ENCODE results near the gene ADIPOR2. TPM values are rescaled to one million over a fixed set of nuclear protein-coding genes. Genes with fewer than 3 reads are reported as not detected.
A peak's percentile ranks its signal among the peaks of the same experiment; 100 is the strongest.

The ADIPOR2 gene
- total and polyA plus RNA-seq, 3 donors from 2014 or later, result 70.6 to 78.3 (median 75.1) TPM

DNA sequence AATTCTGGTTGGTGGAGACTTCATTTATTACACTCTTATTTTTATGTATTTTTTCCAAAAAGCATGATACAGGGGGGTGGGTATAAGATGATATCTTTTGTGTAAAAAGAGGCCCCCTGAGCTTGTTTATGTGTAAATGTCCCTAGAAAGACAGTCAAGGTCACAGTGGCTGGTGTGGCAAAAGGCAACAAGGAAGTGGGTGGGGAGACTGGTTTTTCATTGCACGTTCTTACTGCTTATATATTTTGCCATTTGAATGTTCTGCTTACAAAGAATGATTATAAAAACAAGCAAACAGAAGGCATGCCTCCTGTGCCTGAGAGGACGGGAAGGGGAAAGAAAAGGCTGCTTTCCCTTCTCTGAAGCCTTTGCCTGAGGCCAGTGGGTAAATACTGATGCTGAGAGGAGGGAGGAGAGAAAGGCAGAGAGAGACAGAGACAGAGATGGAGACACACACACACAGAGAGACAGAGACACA lies 24.1 kb upstream of the ADIPOR2 start:
- TF ChIP-seq POLR2A (IDR thresholded peaks at IDR 0.05), result no peak
- TF ChIP-seq, protein P1, sequence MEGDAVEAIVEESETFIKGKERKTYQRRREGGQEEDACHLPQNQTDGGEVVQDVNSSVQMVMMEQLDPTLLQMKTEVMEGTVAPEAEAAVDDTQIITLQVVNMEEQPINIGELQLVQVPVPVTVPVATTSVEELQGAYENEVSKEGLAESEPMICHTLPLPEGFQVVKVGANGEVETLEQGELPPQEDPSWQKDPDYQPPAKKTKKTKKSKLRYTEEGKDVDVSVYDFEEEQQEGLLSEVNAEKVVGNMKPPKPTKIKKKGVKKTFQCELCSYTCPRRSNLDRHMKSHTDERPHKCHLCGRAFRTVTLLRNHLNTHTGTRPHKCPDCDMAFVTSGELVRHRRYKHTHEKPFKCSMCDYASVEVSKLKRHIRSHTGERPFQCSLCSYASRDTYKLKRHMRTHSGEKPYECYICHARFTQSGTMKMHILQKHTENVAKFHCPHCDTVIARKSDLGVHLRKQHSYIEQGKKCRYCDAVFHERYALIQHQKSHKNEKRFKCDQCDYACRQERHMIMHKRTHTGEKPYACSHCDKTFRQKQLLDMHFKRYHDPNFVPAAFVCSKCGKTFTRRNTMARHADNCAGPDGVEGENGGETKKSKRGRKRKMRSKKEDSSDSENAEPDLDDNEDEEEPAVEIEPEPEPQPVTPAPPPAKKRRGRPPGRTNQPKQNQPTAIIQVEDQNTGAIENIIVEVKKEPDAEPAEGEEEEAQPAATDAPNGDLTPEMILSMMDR (IDR thresholded peaks at IDR 0.05), result no peak
- WGBS, 2 donors, result 20 to 27% methylated on average over 2 of the region's 2 CpGs
- Histone ChIP-seq H3K27ac (peak overlapping the region; percentile 0 to 36), H3K4me3 (no peak overlapping the region), H3K27me3 (no peaks in the 10 kb centered on the region), H3K4me1 (peaks cover 4% of the 10 kb centered on the region), H3K9me3 (no peaks in the 10 kb centered on the region), H3K36me3 (ENCODE audit: low read depth, missing control alignments) (no peaks in the 10 kb centered on the region)
- intact Hi-C loops (cut with DNase I; ENCODE audit: low total_unique reads), result no loop called here
- DNase-seq, result no peak

DNA sequence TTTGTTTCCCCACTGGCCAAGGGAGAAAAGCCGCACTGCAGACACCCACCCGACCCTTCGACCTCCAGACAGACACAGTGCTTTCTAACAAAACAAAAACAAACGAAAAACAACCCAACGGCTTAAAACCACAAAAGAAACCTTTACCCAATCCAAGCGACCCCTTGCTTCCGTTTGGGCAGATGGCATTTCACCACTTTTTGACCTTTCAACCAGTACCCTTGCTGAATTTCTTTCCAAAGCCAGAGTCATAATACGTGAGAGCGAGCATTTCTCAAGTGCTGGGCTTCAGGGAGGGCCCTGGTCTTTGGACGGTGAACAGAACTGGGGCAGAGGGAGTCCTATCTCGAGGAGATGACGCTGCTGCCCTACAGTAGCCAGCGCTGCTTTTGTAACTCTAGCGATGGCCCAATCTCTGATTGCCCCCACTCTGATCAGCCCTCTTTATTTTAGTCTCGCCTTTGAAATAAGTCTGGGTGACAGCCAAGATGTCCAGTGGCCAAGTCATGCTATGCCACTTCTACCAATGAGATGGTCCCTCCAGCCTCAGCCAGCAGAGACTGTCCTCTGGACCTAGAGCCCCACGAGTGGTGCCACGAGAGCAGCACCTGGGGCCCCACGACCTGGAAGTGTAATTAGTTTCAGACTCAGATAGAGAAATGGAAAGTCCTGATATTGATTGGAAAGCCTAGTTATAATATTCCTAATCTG lies 21.9 kb upstream of the ADIPOR2 start:
- H3K36me3 ChIP-seq (ENCODE audit: low read depth, missing control alignments), result no peaks in the 10 kb centered on the region
- no peak overlapping the region for H3K27ac ChIP-seq
- no peak overlapping the region for H3K4me3 ChIP-seq
- H3K4me1 ChIP-seq, result peaks cover 4% of the 10 kb centered on the region
- H3K9me3 ChIP-seq, result no peaks in the 10 kb centered on the region
- no peaks in the 10 kb centered on the region for H3K27me3 ChIP-seq
- no peak for TF ChIP-seq POLR2A (IDR thresholded peaks at IDR 0.05)
- TF ChIP-seq, protein P1 (IDR thresholded peaks at IDR 0.05), result no peak
- intact Hi-C loops (cut with DNase I; ENCODE audit: low total_unique reads), result no loop called here
- DNase-seq, result no peak
- 81 to 84% methylated on average over 18 of the region's 18 CpGs for WGBS, 2 donors

DNA sequence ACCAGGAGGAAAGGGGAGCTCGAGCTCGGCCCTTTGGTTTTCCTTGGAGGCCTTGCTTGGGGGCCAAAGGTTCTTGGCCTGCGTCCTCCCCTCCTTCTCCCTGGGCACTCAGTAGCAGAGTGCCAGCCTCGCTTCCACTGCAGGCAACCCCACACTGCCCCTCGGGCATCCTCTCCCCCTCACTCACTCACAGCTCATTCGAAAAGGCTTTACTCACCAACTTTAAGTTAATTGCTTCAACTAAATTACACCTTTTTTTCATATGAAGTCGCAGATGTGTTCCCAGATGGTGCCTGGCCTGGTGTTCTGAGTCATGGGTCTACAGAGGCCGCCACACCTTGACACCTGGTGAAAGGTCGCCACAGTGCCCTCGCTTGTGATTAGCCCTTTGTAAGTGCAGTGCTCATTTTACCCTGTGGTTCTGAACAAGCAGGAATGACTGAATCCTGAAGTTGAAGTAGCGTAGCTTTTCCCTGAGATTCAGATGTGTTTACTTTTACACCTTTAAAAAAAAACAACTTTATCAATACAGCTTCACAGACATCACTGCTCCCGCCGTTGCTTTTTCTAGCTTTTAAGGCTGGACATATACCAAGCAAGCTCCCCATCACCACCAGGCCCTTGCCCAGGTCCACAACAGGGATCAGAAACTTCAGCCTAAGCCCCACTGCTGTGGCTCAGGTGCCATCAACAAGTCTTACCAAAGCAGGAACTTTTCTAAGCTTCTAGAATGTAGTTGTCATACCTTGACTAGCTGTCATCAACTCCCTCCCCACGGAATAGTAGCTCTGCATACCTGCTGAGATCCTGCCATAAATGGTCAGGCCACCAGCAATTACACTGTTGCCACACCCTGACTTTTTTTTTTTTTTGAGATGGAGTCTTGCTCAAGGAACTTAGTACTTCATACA lies 20.3 kb upstream of the ADIPOR2 start:
- Histone ChIP-seq H3K36me3 (ENCODE audit: low read depth, missing control alignments) (no peaks in the 10 kb centered on the region), H3K27ac (no peak overlapping the region), H3K9me3 (no peaks in the 10 kb centered on the region), H3K4me3 (no peak overlapping the region), H3K4me1 (peaks cover 4% of the 10 kb centered on the region), H3K27me3 (no peaks in the 10 kb centered on the region)
- WGBS, 2 donors, result 80 to 82% methylated on average over 14 of the region's 14 CpGs
- DNase-seq, result no peak
- intact Hi-C loops (cut with DNase I; ENCODE audit: low total_unique reads), result no loop called here
- no peak for TF ChIP-seq POLR2A (IDR thresholded peaks at IDR 0.05)

DNA sequence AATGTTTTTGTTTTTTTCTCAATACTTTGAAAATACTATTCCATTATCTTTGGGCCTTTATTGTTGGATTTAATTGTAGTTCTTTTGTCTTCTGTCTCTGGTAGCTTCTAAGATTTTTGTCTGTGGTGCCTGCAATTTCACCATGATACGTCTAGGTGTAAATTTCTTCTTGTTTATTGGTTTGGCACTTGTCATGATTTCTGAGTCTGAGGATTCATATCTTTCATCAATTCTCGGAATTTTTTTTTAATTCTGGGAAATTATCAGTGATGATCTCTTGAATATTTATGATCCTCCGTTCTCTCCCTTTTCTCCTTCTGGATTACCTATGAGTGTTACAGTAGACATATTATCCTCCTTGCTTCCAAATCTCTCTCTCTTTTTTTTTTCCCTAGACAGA lies 14.8 kb upstream of the ADIPOR2 start:
- no peak for DNase-seq
- H3K27ac ChIP-seq, result no peak overlapping the region
- no peaks in the 10 kb centered on the region for H3K4me1 ChIP-seq
- H3K9me3 ChIP-seq, result no peaks in the 10 kb centered on the region
- no peaks in the 10 kb centered on the region for H3K27me3 ChIP-seq
- no peak for TF ChIP-seq POLR2A (IDR thresholded peaks at IDR 0.05)
- TF ChIP-seq, protein P1 (IDR thresholded peaks at IDR 0.05), result no peak
- H3K36me3 ChIP-seq (ENCODE audit: low read depth, missing control alignments), result no peaks in the 10 kb centered on the region
- 91 to 94% methylated on average over 3 of the region's 3 CpGs for WGBS, 2 donors
- intact Hi-C loops (cut with DNase I; ENCODE audit: low total_unique reads), result no loop called here
- H3K4me3 ChIP-seq, result no peak overlapping the region

DNA sequence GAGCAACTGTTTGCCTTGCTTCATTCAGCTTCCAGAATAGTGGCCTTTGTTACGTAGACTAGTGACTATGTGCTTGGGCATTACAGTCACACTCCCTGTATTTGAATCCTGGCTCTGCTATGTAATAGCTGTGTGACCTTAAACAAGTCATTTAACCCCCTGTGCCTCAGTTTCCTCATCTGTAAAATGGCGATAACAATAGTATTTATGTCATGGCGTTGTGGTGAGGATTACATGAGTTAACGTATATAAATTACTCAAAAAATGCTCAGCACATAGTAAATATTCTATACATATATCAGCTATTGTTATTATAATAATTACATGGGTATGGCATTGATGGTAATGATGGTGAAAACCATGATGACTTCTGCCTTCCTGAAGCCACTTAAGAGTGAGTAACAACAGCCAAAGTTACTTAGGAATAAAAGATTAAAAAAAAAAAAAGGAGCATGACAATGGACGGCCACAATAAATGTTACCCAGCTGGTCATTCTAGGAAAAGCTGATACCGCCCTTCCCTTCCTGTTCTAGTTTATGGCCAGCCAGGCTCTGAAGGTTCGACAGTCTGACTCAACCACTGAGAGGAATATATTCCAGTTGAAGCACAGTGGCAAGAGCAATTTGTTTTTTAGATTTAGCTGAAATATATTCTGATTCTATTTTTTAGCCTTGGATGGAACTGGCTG lies 9.9 kb upstream of the ADIPOR2 start:
- no peak for TF ChIP-seq POLR2A (IDR thresholded peaks at IDR 0.05)
- TF ChIP-seq, protein P1 (IDR thresholded peaks at IDR 0.05), result no peak
- Histone ChIP-seq H3K9me3 (no peaks in the 10 kb centered on the region), H3K27ac (peak overlapping the region in 1 of 2 donors; percentile 28), H3K4me3 (no peak overlapping the region), H3K36me3 (ENCODE audit: low read depth, missing control alignments) (no peaks in the 10 kb centered on the region), H3K27me3 (no peaks in the 10 kb centered on the region), H3K4me1 (no peaks in the 10 kb centered on the region)
- DNase-seq, result no peak
- intact Hi-C loops (cut with DNase I; ENCODE audit: low total_unique reads), result no loop called here
- WGBS, 2 donors, result 78 to 83% methylated on average over 7 of the region's 7 CpGs

All from testis (tissue), 3 donors.